Non-pigmented ciliary epithelial cell (primary cell): ENCODE data around the gene DEPP1.

Experiments
- DNase-seq: peaks from one replicate; pipeline ENCODE4 v3.0.0-alpha.2; 2010; ENCODE audit warnings: low read depth

DEPP1 gene

DNA sequence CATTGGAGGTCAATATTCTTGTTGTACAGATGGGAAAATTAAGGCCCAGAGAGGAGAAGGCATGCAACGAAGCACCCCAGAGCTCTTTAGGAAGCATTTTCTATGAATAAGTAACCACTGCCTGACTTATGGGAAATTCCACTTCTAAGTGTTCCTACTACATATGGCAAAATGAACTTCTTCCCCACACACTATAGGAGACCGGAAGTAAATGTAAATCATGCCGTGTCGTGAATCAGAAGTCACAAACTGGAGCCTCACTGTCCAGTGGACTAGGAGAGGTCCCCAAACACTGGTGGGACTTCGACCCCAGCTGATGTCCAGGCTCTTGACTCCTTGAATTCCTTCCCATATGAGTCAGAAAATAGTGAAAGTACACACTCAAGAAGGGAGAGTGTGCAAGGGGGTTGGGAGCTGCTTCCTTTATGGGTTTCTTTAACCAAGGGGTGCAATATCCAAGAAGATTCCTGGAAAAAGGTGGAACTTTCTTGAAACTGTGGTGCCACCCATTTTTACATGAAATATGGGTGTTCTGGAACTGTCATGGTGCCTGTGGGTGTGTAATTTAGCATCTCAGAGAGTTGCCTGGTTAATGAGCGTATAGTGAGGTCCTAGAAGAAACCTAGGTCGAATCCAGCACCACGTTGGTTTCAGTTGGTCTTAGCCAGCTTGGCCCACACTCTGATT, 12.3 kb downstream of the DEPP1 start:
- DNase-seq = no peak

DNA sequence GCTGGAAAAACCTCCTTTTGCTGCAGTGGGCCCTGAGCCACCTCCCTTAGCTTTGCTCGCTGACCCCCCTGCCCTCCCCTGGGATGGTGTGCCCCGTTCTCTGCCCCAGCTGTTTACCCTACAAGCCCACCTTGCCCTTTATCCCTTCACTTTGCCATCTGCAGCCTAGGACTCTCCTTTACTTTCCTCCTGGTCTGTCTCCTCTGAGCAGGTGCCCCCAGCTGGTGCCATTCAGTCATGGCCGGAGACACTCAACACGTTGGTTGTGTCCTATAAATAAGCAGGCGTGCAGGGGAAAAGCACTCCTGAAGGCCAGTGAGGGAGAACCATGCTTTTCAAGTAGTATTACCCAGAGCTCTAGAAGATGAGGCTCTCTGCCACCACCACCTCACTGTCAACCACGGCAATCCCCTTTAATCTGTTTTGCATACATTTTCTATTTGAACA, 12.9 kb downstream of the DEPP1 start:
- no peak for DNase-seq

DNA sequence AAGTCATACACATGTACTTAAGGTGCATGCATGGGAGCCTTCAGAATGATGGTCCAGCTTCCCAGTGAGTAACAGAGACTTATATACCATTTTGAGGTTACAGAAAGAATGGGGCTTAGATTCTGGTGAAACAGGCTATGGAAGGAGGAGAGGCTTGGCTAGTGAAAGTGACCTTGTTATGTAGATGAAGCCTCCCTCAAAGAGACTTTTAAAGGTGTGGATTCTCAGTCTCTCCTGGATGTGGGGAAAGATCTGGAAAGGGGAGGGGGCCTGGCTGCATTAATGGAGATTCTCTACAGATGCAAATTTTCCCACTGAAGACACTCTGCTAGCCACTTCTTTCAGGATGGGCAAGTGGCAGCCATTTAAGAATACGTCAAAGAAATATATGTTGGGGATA, 13.5 kb downstream of the DEPP1 start:
- DNase-seq = no peak

DNA sequence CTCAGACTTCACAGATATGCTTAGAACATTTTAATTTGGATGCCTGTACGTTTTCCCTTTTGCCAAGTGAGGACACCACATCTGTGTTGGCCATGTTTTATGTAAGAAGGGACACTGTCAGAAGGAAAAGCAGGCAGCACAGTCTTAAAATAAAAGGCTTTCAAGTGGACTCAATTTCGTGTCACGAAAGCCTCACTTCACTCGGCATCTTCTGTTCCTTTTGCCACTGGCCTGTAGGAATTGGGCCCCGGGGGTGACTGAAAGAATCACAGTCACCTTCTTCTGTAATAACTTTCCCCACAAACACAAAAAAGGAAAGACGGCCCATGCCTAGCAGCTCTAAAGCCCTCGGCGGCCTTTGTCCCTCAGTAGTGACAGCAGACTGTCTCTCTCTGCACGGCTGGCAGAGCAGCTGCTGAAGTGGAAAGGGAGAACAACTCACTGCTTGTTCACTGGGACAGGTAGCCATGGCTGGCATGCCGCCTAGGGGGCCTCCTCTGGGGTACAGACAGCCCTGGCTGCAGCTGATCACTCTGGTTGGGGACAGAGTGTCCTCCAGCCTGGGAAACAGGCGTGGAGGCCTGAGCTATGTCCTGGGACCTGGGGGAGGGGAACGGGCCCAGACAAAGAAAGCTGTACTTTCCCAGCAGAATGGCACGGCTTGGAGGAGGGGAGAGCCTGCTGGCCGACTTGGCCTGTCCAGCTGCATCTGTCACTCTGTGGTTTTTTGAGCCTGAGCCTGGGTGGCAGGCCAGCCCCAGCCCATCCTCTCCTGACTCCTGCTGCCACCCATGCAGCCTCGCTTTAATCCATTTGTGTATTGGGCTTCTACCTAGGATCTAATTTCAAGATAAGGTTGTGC, 14.6 kb downstream of the DEPP1 start:
- no peak for DNase-seq

DNA sequence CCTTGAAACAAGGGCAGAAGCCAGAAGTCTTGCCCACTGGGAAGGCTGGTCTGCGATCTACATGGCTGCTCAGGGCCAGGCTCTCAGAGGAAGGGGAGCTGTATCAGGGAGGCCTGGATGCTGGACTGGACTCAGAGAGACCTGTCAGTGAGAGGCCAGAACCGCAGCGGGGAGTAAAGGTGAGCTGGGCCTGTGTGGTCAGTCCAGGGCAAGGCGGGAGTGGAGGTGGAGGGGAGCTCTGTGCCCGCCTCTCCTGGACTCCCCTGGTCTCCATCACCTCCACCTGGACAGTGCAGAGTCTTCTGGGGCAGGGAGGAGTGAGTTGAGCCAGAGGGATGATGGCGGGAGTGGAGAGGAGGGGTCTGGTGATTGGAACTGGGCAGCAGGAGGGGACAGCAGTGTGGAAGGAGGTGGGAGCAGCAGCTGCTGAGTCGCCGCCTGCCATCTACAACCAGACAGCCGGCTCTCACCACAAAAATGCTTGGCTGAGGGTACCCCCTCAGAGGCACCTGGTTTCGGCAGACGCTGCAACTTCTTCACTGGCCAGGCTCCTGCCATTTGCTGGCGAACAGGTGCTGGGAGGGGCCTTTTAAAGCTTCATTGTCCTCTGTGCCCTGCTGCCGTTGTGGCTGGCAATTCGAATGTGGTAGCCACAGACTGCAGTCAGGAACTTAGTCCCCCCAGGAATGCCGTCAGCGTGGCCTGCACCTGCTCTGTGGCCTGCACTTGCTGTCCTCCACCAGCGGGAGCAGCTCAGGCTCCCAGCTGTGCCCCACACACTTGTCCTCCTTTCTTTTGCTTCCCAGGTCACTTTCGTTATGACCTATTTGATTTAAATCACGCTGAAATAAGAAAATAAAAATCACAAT, 15.5 kb downstream of the DEPP1 start:
- no peak for DNase-seq

DNA sequence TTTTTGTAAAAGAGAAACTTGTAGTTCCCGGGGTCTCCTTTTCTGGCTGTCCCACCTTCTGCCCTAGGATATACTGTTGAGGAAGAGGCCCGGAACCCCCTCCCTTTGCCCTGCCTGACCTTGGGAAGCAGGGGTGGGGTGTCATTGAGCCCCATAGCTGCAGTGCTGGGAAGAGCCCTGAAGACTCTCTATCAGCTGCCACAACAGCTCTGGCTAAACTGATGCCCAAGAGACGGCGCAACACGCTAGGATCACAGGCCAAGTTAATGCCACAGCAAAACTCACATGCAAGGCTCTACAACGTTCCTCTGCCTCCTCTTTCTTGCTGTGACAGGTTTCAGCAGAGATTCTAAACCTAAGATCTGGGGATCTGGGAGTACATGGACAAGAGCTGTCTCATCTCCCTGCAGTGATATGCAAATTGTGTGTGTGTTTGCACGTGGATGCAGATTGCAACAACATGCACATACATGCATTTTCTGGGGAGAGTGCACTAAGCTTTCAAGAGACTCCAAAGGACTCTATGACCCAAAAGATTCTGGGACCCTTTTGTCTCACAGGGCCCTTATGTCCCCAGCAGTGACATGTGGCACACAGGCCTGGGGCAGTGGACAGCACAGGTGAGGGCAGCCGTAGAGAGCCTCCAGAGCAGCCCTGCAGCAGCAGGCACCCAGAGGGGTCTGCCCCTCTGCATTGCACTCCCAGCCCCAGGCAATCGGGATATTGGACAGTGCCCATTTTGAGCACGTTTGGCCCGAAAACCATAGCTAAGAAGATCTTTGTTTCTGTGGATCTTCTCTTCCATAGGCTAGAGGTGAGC, 16.5 kb downstream of the DEPP1 start:
- DNase-seq = no peak

DNA sequence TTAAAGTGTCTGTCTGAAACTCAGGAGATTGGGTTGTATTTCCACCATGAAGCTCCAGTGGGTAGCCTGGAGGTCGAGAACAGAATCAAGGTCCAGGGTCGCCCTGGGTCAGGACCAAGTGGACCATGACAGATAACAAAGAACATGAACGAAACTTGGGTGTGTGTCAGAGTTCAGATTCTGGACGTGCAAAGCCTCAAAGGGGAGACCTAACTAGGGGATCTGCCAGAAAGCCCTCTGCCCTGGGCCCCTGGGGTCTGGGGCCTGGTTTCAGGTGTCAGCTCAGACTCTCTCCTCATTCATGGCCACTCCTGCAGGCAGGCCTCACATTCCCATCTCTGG, 17.4 kb downstream of the DEPP1 start:
- DNase-seq = no peak

DNA sequence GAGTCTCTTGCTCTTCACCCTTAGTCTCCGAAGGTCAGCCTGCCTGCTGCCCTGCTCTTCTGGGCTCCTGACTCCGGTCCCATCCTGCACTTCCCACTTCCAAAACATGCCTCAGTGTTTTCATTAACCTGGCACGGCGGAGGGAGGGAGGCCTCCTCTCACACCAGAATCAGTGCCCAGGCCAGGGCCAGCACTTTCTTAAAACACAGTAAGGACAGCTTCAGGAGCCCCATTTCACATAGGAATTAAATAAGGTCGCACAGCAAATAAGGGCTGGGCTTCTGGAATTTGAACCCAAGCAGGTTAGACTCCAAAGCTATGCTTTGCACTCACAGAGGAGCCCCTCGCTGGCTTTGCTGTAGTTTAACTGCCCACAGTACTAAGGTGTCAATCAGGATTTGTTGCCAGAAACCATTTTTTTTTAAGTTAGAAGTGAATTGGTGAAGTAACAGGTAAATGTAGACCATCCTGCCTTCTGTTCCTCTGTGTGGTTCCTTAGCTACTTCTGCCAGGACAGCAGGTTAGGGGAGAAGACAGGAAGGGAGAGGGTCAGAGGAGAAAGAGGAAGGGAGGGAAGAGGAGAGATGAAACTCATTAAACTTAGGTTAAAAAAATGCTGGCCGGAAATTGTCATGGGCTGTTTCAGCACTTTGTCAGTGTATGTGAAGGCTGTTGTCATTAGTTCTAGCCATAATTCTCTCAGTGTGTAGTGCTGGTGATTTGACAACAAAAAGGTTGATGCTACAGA, 18.0 kb downstream of the DEPP1 start:
- DNase-seq = no peak

DNA sequence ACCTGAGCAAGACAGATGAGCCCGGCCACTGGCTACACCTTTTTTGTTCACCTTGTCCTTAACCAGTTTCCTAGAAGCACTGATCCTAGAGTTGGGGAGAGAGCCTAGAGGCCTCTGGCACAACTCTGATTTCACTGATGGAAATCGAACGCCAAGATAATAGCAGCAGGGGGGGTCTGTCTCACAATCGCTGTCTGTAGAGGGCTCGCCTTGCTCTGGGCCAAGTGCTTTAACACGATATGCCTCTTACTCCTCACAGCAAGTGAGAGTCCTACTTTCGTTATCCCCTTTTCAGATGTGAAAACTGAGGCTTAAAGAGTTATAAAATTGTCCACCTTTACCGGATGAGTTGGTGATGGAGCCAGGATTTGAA, 18.5 kb downstream of the DEPP1 start:
- DNase-seq = no peak

DNA sequence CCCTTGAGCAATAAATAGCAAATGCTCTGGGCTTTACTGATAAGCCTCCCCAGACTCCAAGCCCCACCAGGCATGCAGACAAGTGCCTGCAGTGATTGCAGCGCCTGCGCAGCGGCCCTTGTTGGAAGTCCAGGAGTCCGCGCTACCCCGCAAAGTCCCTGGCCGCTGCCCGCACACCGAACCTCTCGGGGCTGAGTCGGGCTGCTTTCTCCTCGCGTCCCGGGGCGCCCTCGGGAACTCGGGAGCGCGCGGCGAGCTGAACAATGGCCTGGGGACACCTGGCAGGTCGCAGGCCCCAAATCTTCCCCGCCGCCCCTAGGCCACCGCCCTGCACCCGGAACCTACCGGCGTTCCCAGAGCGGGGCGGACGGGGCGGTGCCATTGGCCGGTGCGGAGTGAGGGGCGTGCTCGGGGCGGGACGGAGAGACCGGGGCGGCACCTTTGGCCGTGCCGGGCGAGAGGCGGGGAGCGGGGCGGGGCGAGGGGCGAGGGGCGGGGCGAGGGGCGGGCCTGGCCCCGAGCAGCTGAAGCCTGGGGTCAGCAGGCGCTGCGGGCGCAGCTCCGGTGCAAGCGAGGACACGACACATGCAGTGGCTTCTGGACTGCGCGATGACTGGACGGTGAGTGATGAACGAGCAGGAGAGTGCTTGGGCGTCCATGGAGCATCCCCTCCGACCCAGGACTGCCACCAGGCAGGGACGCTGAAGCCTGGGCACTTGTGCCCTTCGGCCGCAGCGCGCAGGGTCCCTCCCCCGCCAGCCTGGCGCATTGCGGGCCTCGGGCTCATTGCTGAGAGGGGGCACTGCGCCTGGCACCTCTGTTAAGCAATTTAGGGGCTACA, 19.1 kb downstream of the DEPP1 start, which contains the start of gene RASSF4:
RASSF4 (plus strand) TSS at position 556 of the 841 bp plus-strand sequence. CDS start 10,401 bp downstream, outside the sequence.
- DNase-seq = no peak

DNA sequence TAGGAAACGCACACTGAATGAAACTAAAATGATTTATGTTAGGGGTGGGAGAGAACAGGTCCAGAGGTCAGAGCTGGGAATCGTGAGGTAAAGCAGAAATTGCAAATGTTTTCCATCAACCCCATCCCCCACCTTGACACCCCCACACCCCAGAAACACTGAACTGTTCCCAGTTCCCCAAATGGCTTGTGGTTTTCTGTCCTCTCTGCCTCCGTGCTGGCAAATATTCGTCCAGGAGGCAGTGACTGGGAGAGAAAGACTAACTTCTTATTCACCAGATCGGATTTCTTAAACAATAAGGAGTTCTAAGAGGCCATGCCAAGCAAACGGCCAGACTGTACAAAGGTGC, 19.7 kb downstream of the DEPP1 start:
- no peak for DNase-seq

DNA sequence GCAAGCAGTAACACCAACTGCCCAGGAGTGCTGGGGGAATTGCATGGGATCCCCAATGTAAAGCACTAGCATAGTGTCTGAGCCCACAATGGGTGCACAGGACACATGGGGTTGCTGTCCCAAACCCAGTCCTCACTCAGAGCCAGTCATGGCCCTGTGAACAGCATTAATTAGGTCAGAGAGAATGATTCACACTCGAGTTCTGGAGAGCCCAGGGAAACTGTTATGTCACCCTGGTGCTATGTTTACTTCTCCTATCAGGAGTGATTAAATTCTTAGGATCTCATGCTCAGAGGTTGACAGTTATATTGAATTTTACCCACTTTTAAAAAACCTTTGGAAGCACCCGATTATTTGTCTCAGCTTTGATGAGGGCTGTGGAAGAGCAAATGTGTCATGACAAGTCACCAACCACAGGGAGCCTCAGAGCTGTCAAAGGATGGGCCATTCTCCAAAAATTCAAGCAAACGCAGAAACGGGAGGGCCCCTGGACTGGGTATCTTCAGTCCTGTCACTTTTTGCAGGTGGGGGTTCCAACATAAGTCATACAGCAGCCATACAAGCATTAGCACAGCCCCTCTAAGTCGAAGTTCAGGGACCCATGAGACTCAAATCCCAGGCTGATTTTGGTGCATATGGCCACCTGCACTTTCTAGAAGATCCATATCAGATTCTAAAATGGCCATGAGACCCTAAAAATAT, 20.3 kb downstream of the DEPP1 start:
- DNase-seq = no peak

DNA sequence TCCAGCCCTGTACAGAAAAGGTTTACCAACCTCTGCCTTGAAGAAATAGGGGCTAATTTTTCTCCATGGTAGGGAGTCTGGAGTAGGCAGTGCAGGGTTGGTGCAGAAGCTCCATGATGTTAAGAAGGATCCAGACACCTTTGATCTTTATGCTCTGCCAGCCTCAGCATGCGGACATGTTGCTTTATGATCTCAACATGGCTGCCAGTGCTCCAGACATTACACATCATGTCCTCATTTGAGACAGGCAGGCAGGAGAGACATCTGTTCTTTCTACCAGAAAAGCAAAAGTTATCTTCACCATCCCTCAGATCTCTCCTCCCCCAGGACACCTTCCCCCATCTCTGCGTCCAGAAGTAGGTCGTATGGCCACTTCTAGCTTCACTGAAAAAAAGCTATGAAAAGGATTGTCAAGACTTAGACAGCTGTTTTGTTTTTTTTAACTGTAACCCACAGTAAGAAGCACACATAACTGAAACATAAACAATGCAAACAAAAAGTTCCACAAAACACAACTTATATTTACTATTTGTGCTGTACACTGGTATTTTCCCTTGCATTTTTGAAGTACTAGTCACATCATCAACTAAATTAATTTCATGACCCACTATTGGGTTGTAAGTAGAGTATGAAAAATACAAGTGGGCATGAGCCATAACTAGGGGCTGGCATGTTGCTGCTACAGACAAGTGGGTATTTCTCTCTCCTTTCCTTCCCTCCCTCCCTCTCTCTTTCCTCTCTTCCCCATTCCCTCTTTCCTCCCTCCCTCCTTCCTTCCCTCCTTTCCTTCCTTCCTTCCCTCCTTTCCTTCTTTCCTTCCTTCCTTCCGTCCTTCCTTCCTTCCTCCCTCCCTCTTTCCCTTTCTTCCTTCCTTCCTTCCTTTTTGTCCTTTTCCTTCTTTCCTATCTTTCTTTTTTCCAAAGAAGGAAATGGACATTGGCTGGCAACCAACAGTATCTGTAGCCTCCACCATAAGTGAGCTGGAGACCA, 21.6 kb downstream of the DEPP1 start:
- no peak for DNase-seq

DNA sequence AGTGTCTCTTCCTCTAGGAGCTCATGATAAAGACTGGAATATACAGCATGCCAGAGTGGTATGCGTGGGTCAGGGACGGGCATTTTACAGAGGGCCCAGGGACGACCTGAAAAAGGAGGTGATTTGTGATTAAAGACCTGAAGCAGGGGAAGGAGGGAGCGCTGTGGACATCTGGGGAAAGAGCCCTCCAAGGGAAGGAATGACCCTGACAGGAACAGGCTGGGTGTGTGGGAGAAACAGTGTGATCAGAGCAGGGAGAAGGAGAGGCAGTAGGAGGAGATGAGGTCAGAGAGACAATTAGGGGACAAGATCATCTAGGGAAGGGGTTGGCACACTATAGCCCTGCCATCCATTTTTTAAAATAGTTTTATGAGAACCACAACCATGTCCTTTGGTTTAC, 22.4 kb downstream of the DEPP1 start:
- no peak for DNase-seq

DNA sequence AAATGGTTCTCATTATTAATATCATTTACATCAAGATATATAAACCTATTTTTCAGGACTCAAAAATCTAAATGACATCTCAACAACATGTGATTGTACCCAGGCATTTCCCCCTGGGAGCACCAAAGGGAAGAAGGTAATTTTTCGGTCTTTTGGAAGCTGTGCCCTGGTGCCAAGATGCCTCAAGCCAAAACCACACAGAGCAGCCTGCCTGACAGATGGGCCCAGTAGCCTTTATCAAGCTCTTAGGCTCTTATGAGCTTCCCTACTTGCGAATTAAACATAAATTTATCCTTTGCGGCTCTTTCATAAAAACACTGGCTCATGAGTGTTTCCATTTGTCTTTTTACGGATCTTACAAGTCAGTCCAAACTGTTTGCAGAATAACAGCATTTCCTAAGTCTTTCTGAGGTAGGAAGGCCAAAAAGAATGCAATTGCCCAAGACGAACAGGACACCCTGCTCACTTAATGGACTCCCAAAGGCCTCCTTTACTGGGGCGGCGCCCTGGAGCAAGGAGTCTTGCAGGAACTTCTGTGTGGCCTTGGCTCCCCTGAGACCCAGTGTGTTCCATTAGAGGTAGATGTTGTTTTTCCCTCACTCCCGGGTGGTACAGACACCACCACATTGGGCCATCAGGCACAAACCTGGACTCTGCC, 23.1 kb downstream of the DEPP1 start:
- no peak for DNase-seq

DNA sequence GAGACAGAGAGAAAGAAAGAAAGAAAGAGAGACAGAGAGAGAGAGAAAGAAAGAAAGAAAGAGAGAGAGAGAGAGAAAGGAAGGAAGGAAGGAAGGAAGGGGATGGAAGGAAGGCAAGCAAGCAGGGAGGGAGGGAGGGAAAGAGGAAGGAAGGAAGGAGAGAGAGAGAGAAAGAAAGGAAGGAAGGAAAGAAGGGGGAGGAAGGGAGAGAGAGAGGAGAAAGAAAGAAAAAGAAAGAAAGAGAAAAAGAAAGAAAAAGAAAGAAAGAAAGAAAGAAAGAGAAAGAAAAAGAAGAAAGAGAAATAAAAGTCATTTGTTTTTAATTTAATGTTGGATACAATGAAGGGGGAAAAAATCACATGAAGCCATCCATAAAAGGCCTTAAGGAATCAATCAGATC, 23.6 kb downstream of the DEPP1 start:
- DNase-seq = no peak

DNA sequence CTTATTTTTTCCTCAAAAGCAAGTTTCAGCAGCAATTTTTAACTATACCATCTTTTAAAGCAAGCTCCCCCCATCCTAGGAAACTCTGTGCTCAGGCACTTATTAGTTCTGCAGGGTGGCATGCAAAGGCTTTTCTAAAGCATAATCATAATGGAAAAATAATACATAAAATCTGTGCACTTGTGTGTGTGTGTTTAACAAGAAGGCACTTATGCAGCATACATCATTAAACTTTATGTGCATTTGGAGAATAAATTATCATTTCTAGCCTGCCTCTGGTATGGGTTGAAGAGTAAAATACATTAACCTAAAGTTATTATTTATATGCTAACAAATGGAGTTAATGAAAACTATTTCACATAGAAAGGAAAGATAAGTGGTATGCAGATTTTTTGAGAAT, 24.6 kb downstream of the DEPP1 start:
- DNase-seq = no peak

DNA sequence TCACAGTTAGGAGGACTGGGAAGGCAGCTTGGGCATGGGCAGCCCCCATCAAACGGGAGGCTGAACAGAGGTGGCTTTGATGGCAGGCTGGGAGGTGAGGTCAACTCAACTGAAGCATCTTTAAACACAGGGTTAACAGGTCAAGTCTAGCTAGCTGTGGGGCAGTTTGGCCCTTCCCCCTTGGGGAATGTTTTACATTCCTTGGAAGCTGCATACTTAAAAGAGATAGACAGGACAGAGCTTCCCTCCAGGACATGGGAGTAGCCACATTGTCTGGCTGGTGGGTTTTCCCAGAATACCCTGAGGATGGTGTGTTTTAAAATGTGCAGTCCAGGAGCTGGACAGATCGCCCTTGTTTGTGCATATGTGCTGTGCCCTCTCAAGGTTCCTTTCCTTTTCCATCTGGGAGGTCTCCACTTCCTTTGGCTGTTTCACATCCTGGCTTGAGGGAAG, 25.8 kb downstream of the DEPP1 start:
- no peak for DNase-seq
